HepG2 (cell line): ENCODE measurements around the gene KLHL33. TPM values are rescaled to one million over a fixed set of nuclear protein-coding genes. Genes with fewer than 3 reads are reported as not detected.

Source experiments
- ATAC-seq: fragments of 200-7000 bp; cut with Tn5 transposase; 3 replicates; pipeline ENCODE4 v1.9.1; 2020; ENCODE audit warnings: mild to moderate bottlenecking, moderate library complexity
- BruUV-seq: library from RNA; stranded (reverse); fragments of 400-500 nt; replicated peaks from 2 replicates; lab custom pipeline; 2021; lab: Mats Ljungman, UMichigan
- CTCF ChIA-PET: fragments of 300-600 bp; formaldehyde crosslinking; extraction: SDS; loops from one replicate; lab custom pipeline; 2021; ENCODE audit warnings: low total read pairs, inconsistent platforms, low intra/inter-chr PET ratio; lab: Yijun Ruan, JAX
- POLR2A ChIA-PET: fragments of 350-600 bp; sonication (Branson Sonifier 250); formaldehyde crosslinking; loops from one replicate; lab custom pipeline; 2020; ENCODE audit warnings: antibody characterized with exemption, inconsistent platforms; lab: Yijun Ruan, JAX
- DNase-seq: peaks from one replicate; pipeline ENCODE4 v3.0.0-alpha.2; 2015; ENCODE audit warnings: low spot score
- FAIRE-seq: peaks from 3 replicates; lab custom pipeline; 2011; peaks lifted over from hg19 to GRCh38; lab: Jason Lieb, UNC
- H2AFZ ChIP-seq: one replicate; pipeline ENCODE4 v1.6.1; 2011; ENCODE audit warnings: low read length, inconsistent platforms
- H3K27ac ChIP-seq: fragments of 300-600 bp; 3 replicates; pipeline ENCODE4 v1.8.0; 2011; ENCODE audit warnings: mixed run types, mild to moderate bottlenecking, mixed read lengths, low read length, inconsistent platforms; ENCODE audit not compliant: insufficient read depth; ENCODE audit errors: extremely low read length
- H3K27me3 ChIP-seq, 2 experiments: fragments of 200-600 bp in 1 of 2; 2 replicates in 1 of 2; 3 replicates in 1 of 2; pipeline versions ENCODE4 v1.6.0 to v1.8.0; 2011; ENCODE audit warnings: low read length in 2 of 2, mild to moderate bottlenecking in 2 of 2, moderate library complexity in 2 of 2, inconsistent platforms in 1 of 2; ENCODE audit not compliant: insufficient read depth in 2 of 2, control insufficient read depth in 1 of 2
- H3K36me3 ChIP-seq, 2 experiments: fragments of 200-600 bp in 1 of 2; replicated peaks in 1 of 2; 2 replicates in 1 of 2; 3 replicates in 1 of 2; pipeline versions ENCODE4 v1.5.1 to v1.8.0; 2011; ENCODE audit warnings: low read length in 2 of 2, inconsistent platforms in 1 of 2; ENCODE audit not compliant: insufficient read depth in 2 of 2, control insufficient read depth in 1 of 2
- H3K4me1 ChIP-seq: 2 replicates; pipeline ENCODE4 v1.5.1; 2012; ENCODE audit warnings: low read length, inconsistent platforms; ENCODE audit not compliant: insufficient read depth
- H3K4me2 ChIP-seq: 2 replicates; pipeline ENCODE4 v1.6.0; 2011; ENCODE audit warnings: low read depth, low read length, inconsistent platforms
- H3K4me3 ChIP-seq, 3 experiments: fragments of 200-600 bp in 1 of 3; sonication (generic), shearing (Covaris generic) in 1 of 3; replicated peaks in 1 of 3; 2 replicates each; pipeline ENCODE4 v1.5.1; 2011 to 2016; ENCODE audit warnings: low read length in 3 of 3, inconsistent platforms in 2 of 3, low read depth in 2 of 3, mild to moderate bottlenecking in 2 of 3, control low read depth in 1 of 3, mixed read lengths in 1 of 3; ENCODE audit not compliant: insufficient read depth in 1 of 3
- H3K79me2 ChIP-seq: one replicate; pipeline ENCODE4 v1.6.1; 2011; ENCODE audit warnings: low read length, inconsistent platforms; ENCODE audit not compliant: insufficient read depth
- H3K9ac ChIP-seq: 2 replicates; pipeline ENCODE4 v1.6.0; 2011; ENCODE audit warnings: mild to moderate bottlenecking, low read depth, low read length, inconsistent platforms; ENCODE audit not compliant: insufficient read depth
- H3K9me3 ChIP-seq: 2 replicates; pipeline ENCODE4 v1.5.1; 2012; ENCODE audit warnings: mild to moderate bottlenecking, low read length
- H4K20me1 ChIP-seq: 2 replicates; pipeline ENCODE4 v1.6.0; 2011; ENCODE audit warnings: inconsistent platforms, mild to moderate bottlenecking, low read length, moderate library complexity; ENCODE audit not compliant: insufficient read depth
- HDAC6 ChIP-seq: fragments of 200-600 bp; sonication (generic); IDR thresholded peaks from 2 replicates; pipeline ENCODE4 v1.7.0; 2017; ENCODE audit warnings: mild to moderate bottlenecking, antibody characterized with exemption, low read length, low read depth
- IKZF4 ChIP-seq: sonication (generic); formaldehyde crosslinking; IDR thresholded peaks from 2 replicates; pipeline ENCODE4 v1.5.1; 2020; ENCODE audit warnings: borderline replicate concordance, mild to moderate bottlenecking, low read depth, missing genetic modification reagents; ENCODE audit errors: not compliant biosample characterization
- KLF15 ChIP-seq: sonication (generic); formaldehyde crosslinking; IDR thresholded peaks from 2 replicates; pipeline ENCODE4 v1.8.1; 2023; ENCODE audit warnings: borderline replicate concordance, mild to moderate bottlenecking, inconsistent platforms, missing genetic modification reagents, mixed read lengths
- MEIS2 ChIP-seq: sonication (generic); formaldehyde crosslinking; IDR thresholded peaks from 2 replicates; pipeline ENCODE4 v1.9.0; 2021; ENCODE audit warnings: mild to moderate bottlenecking, missing genetic modification reagents
- PBX2 ChIP-seq: IDR thresholded peaks from 2 replicates; pipeline ENCODE4 v1.6.1; 2016; ENCODE audit warnings: control low read depth
- XBP1 ChIP-seq: sonication (generic); formaldehyde crosslinking; IDR thresholded peaks from 2 replicates; pipeline ENCODE4 v1.5.0; 2020; ENCODE audit warnings: missing genetic modification reagents
- ZNF556 ChIP-seq: sonication (generic); formaldehyde crosslinking; IDR thresholded peaks from 2 replicates; pipeline ENCODE4 v1.4.0; 2020; ENCODE audit warnings: mild to moderate bottlenecking, missing genetic modification reagents, borderline replicate concordance
- ZNF614 ChIP-seq: IDR thresholded peaks from 2 replicates; pipeline ENCODE4 v1.6.1; 2018; ENCODE audit warnings: missing biosample characterization, missing genetic modification reagents, inconsistent platforms, borderline replicate concordance
- ZNF652 ChIP-seq: IDR thresholded peaks from 2 replicates; pipeline ENCODE4 v1.6.1; 2016; ENCODE audit warnings: low read depth, borderline replicate concordance
- ZNF674 ChIP-seq: sonication (generic); formaldehyde crosslinking; IDR thresholded peaks from 2 replicates; pipeline ENCODE4 v1.5.0; 2020; ENCODE audit warnings: low read depth, mild to moderate bottlenecking, missing genetic modification reagents
- ZNF878 ChIP-seq: sonication (generic); formaldehyde crosslinking; IDR thresholded peaks from 2 replicates; pipeline ENCODE4 v1.8.1; 2023; ENCODE audit warnings: mild to moderate bottlenecking, missing genetic modification reagents, moderate library complexity
- WGBS: methylation state at CpG from one replicate; pipeline ENCODE4 v1.1.6; 2017; ENCODE audit warnings: low lambda C conversion rate; 5-methylcytosine and 5-hydroxymethylcytosine counted together
- in situ Hi-C: cut with HindIII; loops from 2 replicates; pipeline ENCODE4 v1.10.0; 2017; ENCODE audit warnings: low pct_unique_long_range_greater_than_20kb; ENCODE audit not compliant: extremely low pct_ligation_motif_present
- intact Hi-C: fragments of 100-400 bp; cut with micrococcal nuclease; formaldehyde crosslinking; loops from one replicate; pipeline ENCODE4 v1.10.0; 2022; ENCODE audit not compliant: unreplicated experiment
- polyA plus RNA-seq, 8 experiments: library from polyadenylated mRNA; depleted of rRNA in 3 of 8; stranded (reverse) in 7 of 8; unstranded in 1 of 8; fragments of >200 nt; fragmentation: Illumina TruSeq in 4 of 8; extraction: Trizol in 4 of 8; gene quantifications; 2 replicates each; pipeline versions ENCODE4 v1.2.1 to v1.2.3, GENCODE V29; 2011 to 2016; ENCODE audit warnings: low read depth in 4 of 8, missing spikeins in 1 of 8, mixed read lengths in 1 of 8; ENCODE audit not compliant: insufficient read depth in 1 of 8
- total RNA-seq, 5 experiments: library from RNA; depleted of rRNA; stranded (reverse); fragments of >200 nt; fragmentation: Illumina TruSeq; extraction: Trizol; gene quantifications; 2 replicates each; pipeline ENCODE4 v1.2.3, GENCODE V29; 2016; ENCODE audit warnings: low read depth in 1 of 5
- TF ChIP-seq, protein P1 (sequence below): IDR thresholded peaks from 2 replicates; pipeline ENCODE4 v1.6.1; 2018; ENCODE audit warnings: missing genetic modification reagents
- TF ChIP-seq, protein P2 (sequence below): sonication (generic); formaldehyde crosslinking; IDR thresholded peaks from 2 replicates; pipeline ENCODE4 v1.4.0; 2020; ENCODE audit warnings: missing genetic modification reagents, borderline replicate concordance

The KLHL33 gene
- total and polyA plus RNA-seq, 2 of the 13 experiments (the other 11 are each of a cell fraction or from before 2014, with no cell fraction given), result not detected

DNA sequence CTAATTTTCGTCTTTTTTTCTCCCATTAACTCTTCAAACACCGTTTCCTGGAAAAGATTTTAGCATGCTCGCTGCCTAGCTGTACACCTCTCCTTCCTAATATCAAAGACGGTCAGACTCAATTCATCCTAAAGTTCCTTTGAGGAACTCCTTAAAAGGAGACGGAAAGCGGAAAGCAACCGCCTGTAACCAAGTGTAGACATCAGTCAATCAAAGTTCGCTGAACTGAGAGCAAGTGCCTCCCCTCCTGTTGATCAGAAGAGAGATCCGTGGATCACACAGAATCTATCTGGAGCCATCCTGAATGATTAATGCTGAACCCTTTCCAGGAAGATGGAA lies 22.3 kb downstream of the KLHL33 start:
- TSS peak; percentile 78 for BruUV-seq
- in situ Hi-C loops, result no loop called here
- 4% methylated on average over 9 of the region's 9 CpGs for WGBS
- CTCF ChIA-PET, result no interaction called here
- POLR2A ChIA-PET, result interaction anchor here (0.7 to 4.3 kb wide), 16 partner anchors 8 to 274 kb away, joined by 3 to 54 read pairs (median 6); partner anchors contain the start of genes ANG, APEX1, OSGEP and PARP2
- Histone ChIP-seq H3K9me3 (no peaks in the 10 kb centered on the region), H3K27me3 (no peaks in the 10 kb centered on the region; a peak in 2 of 5 replicates), H3K4me3 (peak overlapping the region; percentile 81 to 93 (median 92)), H3K27ac (no peak overlapping the region), H3K4me1 (peaks cover 52% of the 10 kb centered on the region), H4K20me1 (no peaks in the 10 kb centered on the region), H2AFZ (peak overlapping the region; percentile 96), H3K36me3 (no peaks in the 10 kb centered on the region), H3K79me2 (no peaks in the 10 kb centered on the region), H3K4me2 (peak overlapping the region; percentile 78), H3K9ac (peak overlapping the region; percentile 75)
- DNase-seq (no peak), ATAC-seq (no peak; the same call in 2 of the 3 replicates), FAIRE-seq (no peak)
- intact Hi-C loops, result loop anchor here (1.0 to 5.0 kb wide), 4 partner anchors 36 to 86 kb away; partner anchors contain the start of genes PARP2 and PNP
- TF ChIP-seq KLF15, result peak; percentile 9; the same call in 1 of the 2 replicates
- TF ChIP-seq HDAC6, result no peak
- no peak for TF ChIP-seq XBP1 (CRISPR knock-in tag)
- TF ChIP-seq IKZF4 (CRISPR knock-in tag), result peak; percentile 2
- TF ChIP-seq ZNF556 (CRISPR knock-in tag), result no peak
- TF ChIP-seq, protein P1, sequence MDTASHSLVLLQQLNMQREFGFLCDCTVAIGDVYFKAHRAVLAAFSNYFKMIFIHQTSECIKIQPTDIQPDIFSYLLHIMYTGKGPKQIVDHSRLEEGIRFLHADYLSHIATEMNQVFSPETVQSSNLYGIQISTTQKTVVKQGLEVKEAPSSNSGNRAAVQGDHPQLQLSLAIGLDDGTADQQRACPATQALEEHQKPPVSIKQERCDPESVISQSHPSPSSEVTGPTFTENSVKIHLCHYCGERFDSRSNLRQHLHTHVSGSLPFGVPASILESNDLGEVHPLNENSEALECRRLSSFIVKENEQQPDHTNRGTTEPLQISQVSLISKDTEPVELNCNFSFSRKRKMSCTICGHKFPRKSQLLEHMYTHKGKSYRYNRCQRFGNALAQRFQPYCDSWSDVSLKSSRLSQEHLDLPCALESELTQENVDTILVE (CRISPR knock-in tag), result 0 out of 2 replicates have a peak, but pooled peaks have one; percentile 2
- peak; percentile 60; the same call in 1 of the 2 replicates for TF ChIP-seq PBX2
- no peak for TF ChIP-seq ZNF614 (CRISPR knock-in tag)
- TF ChIP-seq MEIS2, result no peak
- TF ChIP-seq, protein P2, sequence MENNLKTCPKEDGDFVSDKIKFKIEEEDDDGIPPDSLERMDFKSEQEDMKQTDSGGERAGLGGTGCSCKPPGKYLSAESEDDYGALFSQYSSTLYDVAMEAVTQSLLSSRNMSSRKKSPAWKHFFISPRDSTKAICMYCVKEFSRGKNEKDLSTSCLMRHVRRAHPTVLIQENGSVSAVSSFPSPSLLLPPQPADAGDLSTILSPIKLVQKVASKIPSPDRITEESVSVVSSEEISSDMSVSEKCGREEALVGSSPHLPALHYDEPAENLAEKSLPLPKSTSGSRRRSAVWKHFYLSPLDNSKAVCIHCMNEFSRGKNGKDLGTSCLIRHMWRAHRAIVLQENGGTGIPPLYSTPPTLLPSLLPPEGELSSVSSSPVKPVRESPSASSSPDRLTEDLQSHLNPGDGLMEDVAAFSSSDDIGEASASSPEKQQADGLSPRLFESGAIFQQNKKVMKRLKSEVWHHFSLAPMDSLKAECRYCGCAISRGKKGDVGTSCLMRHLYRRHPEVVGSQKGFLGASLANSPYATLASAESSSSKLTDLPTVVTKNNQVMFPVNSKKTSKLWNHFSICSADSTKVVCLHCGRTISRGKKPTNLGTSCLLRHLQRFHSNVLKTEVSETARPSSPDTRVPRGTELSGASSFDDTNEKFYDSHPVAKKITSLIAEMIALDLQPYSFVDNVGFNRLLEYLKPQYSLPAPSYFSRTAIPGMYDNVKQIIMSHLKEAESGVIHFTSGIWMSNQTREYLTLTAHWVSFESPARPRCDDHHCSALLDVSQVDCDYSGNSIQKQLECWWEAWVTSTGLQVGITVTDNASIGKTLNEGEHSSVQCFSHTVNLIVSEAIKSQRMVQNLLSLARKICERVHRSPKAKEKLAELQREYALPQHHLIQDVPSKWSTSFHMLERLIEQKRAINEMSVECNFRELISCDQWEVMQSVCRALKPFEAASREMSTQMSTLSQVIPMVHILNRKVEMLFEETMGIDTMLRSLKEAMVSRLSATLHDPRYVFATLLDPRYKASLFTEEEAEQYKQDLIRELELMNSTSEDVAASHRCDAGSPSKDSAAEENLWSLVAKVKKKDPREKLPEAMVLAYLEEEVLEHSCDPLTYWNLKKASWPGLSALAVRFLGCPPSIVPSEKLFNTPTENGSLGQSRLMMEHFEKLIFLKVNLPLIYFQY (CRISPR knock-in tag), result 0 out of 2 replicates have a peak, but pooled peaks have one; percentile 9
- TF ChIP-seq ZNF878, result 0 out of 2 replicates have a peak, but pooled peaks have one; percentile 0
- TF ChIP-seq ZNF652 (CRISPR knock-in tag), result peak; percentile 89
- no peak for TF ChIP-seq ZNF674 (CRISPR knock-in tag)
